Heart right ventricle (tissue), 16 donors: ENCODE measurements around the gene GSTM1. TPM values are rescaled to one million over a fixed set of nuclear protein-coding genes. Genes with fewer than 3 reads are reported as not detected.

Source experiments
- ATAC-seq, 8 donors: fragments of 200-7000 bp; cut with Tn5 transposase; one replicate each; pipeline ENCODE4 v1.9.1; 2020; ENCODE audit warnings: mild to moderate bottlenecking in 8 of 8, moderate library complexity in 8 of 8, moderate number of reproducible peaks in 1 of 8
- DNase-seq, 2 donors: peaks; one replicate each; pipeline ENCODE4 v3.0.0-alpha.2; 2020
- H3K27ac ChIP-seq, 10 donors: fragments of 200-600 bp; sonication (generic) in 2 of 10; one replicate each; pipeline versions ENCODE4 v1.5.0 to v1.8.0; 2020 to 2022; ENCODE audit warnings: mild to moderate bottlenecking in 3 of 10
- H3K27me3 ChIP-seq, 7 donors: fragments of 200-600 bp; one replicate each; pipeline ENCODE4 v1.8.0; 2021 to 2022; ENCODE audit warnings: mild to moderate bottlenecking in 2 of 7
- H3K36me3 ChIP-seq, 9 donors: fragments of 200-600 bp; sonication (generic) in 1 of 9; one replicate each; pipeline versions ENCODE4 v1.5.0 to v1.8.0; 2020 to 2022; ENCODE audit warnings: mild to moderate bottlenecking in 2 of 9
- H3K4me1 ChIP-seq, 9 donors: fragments of 200-600 bp; sonication (generic) in 1 of 9; one replicate each; pipeline versions ENCODE4 v1.5.0 to v1.8.0; 2020 to 2022; ENCODE audit warnings: mild to moderate bottlenecking in 4 of 9
- H3K4me3 ChIP-seq, 10 donors: fragments of 200-600 bp; sonication (generic) in 2 of 10; one replicate each; pipeline versions ENCODE4 v1.5.0 to v1.8.0; 2020 to 2022; ENCODE audit warnings: mild to moderate bottlenecking in 7 of 10, moderate library complexity in 2 of 10
- H3K9me3 ChIP-seq, 11 donors: fragments of 200-600 bp in 10 of 11; sonication (generic) in 2 of 11; one replicate each; pipeline versions ENCODE4 v1.5.0 to v1.8.0; 2013 to 2022; ENCODE audit warnings: mild to moderate bottlenecking in 2 of 11, control low read depth in 1 of 11, moderate library complexity in 1 of 11
- CTCF ChIP-seq, 9 donors: fragments of 200-600 bp; sonication (generic) in 2 of 9; IDR thresholded peaks; one replicate each; pipeline versions ENCODE4 v1.5.0 to v1.8.0; 2021 to 2022; ENCODE audit warnings: antibody characterized with exemption in 9 of 9, mild to moderate bottlenecking in 5 of 9, moderate library complexity in 1 of 9
- WGBS, 2 donors: extraction: QIAGEN DNeasy Blood & Tissue Kit; methylation state at CpG; one replicate each; pipeline ENCODE4 v1.1.7; 2013; ENCODE audit warnings: inconsistent platforms in 1 of 2; 5-methylcytosine and 5-hydroxymethylcytosine counted together
- intact Hi-C, 10 donors: fragments of 100-400 bp; cut with DNase I; formaldehyde crosslinking; loops; one replicate each; pipeline versions ENCODE4 v1.11.1 to v1.14.2; 2022
- polyA plus RNA-seq, 2 donors: library from polyadenylated mRNA; stranded (reverse); fragments of 200-250 nt; gene quantifications; one replicate each; pipeline ENCODE4 v1.2.3, GENCODE V29; 2013
- total RNA-seq, 10 donors: library from RNA; stranded (reverse); fragmentation: NEBNext Ultra II Directional in 3 of 10; extraction: Animal tissue kit (Norgen Biotek cat#: 25700) in 3 of 10; gene quantifications; one replicate each; pipeline versions ENCODE4 v1.2.1 to v1.2.4, GENCODE V29; 2021 to 2023
- donor health status: Arrhythmogenic right ventricular cardiomyopathy.
- donor health status: ischemic (EF 13 %, LVEDD 7.1; RV severe dilation, severe dysfunction).
- donor health status: healthy with polysubstance abuse.
- donor health status: DM: no; HTN: yes; CAD: no.
- donor health status: DM: no; HTN: no; CAD: no.
- donor health status: ischemic (EF 25% LVEDD 6.9; RV normal size, moderate dysfunction).
- donor health status: ischemic (EF 25% LVEDD 5.7; RV mildly dilated, moderate dysfunction).
- donor health status: healthy.
- donor health status: DM: yes; HTN: yes; CAD: no.
- donor health status: Ischemic cardiomyopathy.
- donor health status: ischemic (EF 35%, LVEDD 5.7; RV mildly dilated, moderate dysfunction).
- donor health status: nonischemic (EF 11% LVEDD 7.7; RV severe dilation, severe dysfunction).
- donor health status: DM: yes; HTN: yes; CAD: no.
- donor health status: PGD.
- donor health status: ischemic (EF 29% LVEDD 5.4; RV normal size, mild dysfunction).
- donor health status: nonischemic (EF 23%, LVEDD 6.1; RV moderate dilation, normal function).

GSTM1 gene
- total and polyA plus RNA-seq, 12 donors, result 0.19 to 57.7 (median 36.7) TPM; not detected in 4

DNA sequence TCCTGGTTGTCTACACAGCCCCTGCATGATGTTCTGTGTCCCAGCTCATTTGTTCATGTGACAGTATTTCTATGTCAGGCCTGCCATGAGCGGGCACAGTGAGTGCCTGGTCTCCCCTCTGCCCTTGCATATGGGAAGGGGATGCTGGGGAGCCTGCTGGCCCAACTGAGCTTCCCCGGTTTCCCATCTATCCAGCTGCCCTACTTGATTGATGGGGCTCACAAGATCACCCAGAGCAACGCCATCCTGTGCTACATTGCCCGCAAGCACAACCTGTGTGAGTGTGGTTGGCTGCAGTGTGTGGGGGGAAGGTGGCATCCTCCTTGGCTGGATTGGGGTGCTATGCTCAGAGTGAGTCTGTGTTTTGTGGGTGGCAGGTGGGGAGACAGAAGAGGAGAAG lies 30.2 kb upstream of the GSTM1 start:
- intact Hi-C loops, result loop anchor here in 2 of 10 donors (5.0 to 10.0 kb wide), 2 partner anchors 327 to 330 kb away; partner anchors contain the start of gene AHCYL1 (in 1 of the 2)

GRCh38 chr1:109657970-109658369 lies 29.6 kb upstream of the GSTM1 start:
- no peaks in the 10 kb centered on the region for H3K27me3 ChIP-seq
- H3K4me1 ChIP-seq, result peaks cover 0 to 34% (median 11%) of the 10 kb centered on the region in 9 donors
- H3K27ac ChIP-seq, result no peak overlapping the region
- peaks cover 0 to 44% (median 9%) of the 10 kb centered on the region in 9 donors for H3K36me3 ChIP-seq
- ATAC-seq (no peak), DNase-seq (no peak)
- no peak overlapping the region for H3K4me3 ChIP-seq
- 74 to 80% methylated on average over 7 of the region's 7 CpGs for WGBS, 2 donors
- H3K9me3 ChIP-seq, result no peaks in the 10 kb centered on the region
- intact Hi-C loops, result loop anchor here in 2 of 10 donors (5.0 to 10.0 kb wide), 2 partner anchors 327 to 329 kb away; partner anchors contain the start of gene AHCYL1 (in 1 of the 2)
- no peak for TF ChIP-seq CTCF (IDR thresholded peaks at IDR 0.05)

More for the DNA sequence above, 30.2 kb upstream of the GSTM1 start:
- TF ChIP-seq CTCF (IDR thresholded peaks at IDR 0.05), result no peak
- DNase-seq (no peak), ATAC-seq (no peak)
- Histone ChIP-seq H3K27ac (no peak overlapping the region), H3K27me3 (no peaks in the 10 kb centered on the region), H3K9me3 (no peaks in the 10 kb centered on the region), H3K4me1 (peaks cover 0 to 34% (median 11%) of the 10 kb centered on the region in 9 donors), H3K4me3 (no peak overlapping the region), H3K36me3 (peaks cover 0 to 44% (median 9%) of the 10 kb centered on the region in 9 donors)
- 94 to 96% methylated on average over 4 of the region's 4 CpGs for WGBS, 2 donors

DNA sequence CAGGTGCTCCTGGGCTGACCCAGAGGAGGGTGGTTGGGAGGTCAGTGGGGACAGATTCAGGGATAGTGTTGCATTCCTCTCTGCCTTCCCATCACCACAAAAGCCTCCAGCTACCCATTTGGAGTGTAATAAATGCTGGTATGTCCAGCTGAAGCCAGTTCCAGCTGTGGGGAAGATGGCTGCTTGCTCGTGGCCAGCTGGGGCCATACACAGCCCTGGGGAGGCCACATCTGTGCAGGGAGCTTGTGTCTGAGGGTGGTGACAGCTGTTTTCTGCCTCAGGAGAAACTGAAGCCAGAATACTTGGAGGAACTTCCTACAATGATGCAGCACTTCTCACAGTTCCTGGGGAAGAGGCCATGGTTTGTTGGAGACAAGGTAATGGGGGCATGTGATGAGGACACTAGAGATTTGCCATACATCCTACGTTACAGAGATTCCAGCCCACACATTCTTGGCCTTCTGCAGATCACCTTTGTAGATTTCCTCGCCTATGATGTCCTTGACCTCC lies 29.0 kb upstream of the GSTM1 start:
- ATAC-seq (no peak), DNase-seq (no peak)
- Histone ChIP-seq H3K9me3 (no peaks in the 10 kb centered on the region), H3K4me1 (peaks cover 0 to 34% (median 11%) of the 10 kb centered on the region in 9 donors), H3K27ac (no peak overlapping the region), H3K4me3 (no peak overlapping the region), H3K36me3 (peaks cover 0 to 44% (median 9%) of the 10 kb centered on the region in 9 donors), H3K27me3 (no peaks in the 10 kb centered on the region)
- intact Hi-C loops, result loop anchor here in 2 of 10 donors (5.0 to 10.0 kb wide), 2 partner anchors 326 to 329 kb away; partner anchors contain the start of gene AHCYL1 (in 1 of the 2)
- TF ChIP-seq CTCF (IDR thresholded peaks at IDR 0.05), result no peak
- WGBS, 2 donors, result 42 to 47% methylated on average over 3 of the region's 3 CpGs

DNA sequence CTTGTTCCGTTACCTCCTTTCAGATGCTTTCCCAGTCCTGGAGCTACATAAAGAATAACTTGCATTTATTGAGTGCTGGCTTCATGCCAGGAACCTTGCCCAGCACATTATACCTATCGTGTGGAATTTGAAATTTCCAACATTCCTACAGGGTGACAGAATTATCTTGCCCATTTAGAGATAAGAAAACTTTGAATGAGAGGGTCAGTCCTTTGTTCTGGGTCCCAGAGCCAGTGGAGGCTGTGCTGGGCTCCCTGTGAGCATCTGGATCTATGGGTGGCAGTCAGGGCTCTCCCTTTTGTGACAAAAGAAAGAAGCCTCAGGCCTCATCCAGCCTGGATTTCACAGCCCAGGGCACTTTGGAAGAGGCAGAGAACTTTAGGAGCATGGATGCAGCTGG lies 28.5 kb upstream of the GSTM1 start:
- no peak for DNase-seq
- no peaks in the 10 kb centered on the region for H3K27me3 ChIP-seq
- H3K27ac ChIP-seq, result no peak overlapping the region
- H3K36me3 ChIP-seq, result peaks cover 0 to 44% (median 9%) of the 10 kb centered on the region in 9 donors
- intact Hi-C loops, result loop anchor here in 2 of 10 donors (5.0 to 10.0 kb wide), 2 partner anchors 326 to 328 kb away; partner anchors contain the start of gene AHCYL1 (in 1 of the 2)
- H3K9me3 ChIP-seq, result no peaks in the 10 kb centered on the region
- TF ChIP-seq CTCF (IDR thresholded peaks at IDR 0.05), result no peak
- H3K4me3 ChIP-seq, result no peak overlapping the region
- 53 to 60% methylated on average over 2 of the region's 2 CpGs for WGBS, 2 donors
- no peak for ATAC-seq
- peaks cover 0 to 39% (median 11%) of the 10 kb centered on the region in 9 donors for H3K4me1 ChIP-seq
